HEK293T (cell line): Measurements from ENCODE around the gene TPP1.

Experiments used
- BHLHE40 ChIP-seq: fragments of 450-650 bp; IDR thresholded peaks from 2 replicates; pipeline ENCODE4 v1.6.1; 2016; ENCODE audit warnings: mild to moderate bottlenecking, moderate library complexity, borderline replicate concordance
- CTBP1 ChIP-seq: fragments of 450-650 bp; IDR thresholded peaks from 2 replicates; pipeline ENCODE4 v1.6.1; 2016; ENCODE audit warnings: borderline replicate concordance
- ELF4 ChIP-seq: fragments of 450-650 bp; IDR thresholded peaks from 2 replicates; pipeline ENCODE4 v1.6.1; 2017; ENCODE audit warnings: antibody characterized with exemption
- FOXA1 ChIP-seq: fragments of 450-650 bp; IDR thresholded peaks from 2 replicates; pipeline ENCODE4 v1.6.1; 2016; ENCODE audit warnings: mild to moderate bottlenecking
- HDGF ChIP-seq: fragments of 450-650 bp; IDR thresholded peaks from 2 replicates; pipeline ENCODE4 v1.6.1; 2017; ENCODE audit warnings: antibody characterized with exemption, borderline replicate concordance
- NFRKB ChIP-seq: fragments of 450-650 bp; IDR thresholded peaks from 2 replicates; pipeline ENCODE4 v1.6.1; 2016; ENCODE audit warnings: mild to moderate bottlenecking, moderate library complexity
- SUZ12 ChIP-seq: fragments of 450-650 bp; IDR thresholded peaks from 2 replicates; pipeline ENCODE4 v1.6.1; 2016; ENCODE audit warnings: mild to moderate bottlenecking
- TARDBP ChIP-seq: fragments of 450-650 bp; IDR thresholded peaks from 2 replicates; pipeline ENCODE4 v1.6.1; 2016

GRCh38 chr11:6642957-6643356 is 23.7 kb upstream of the TPP1 start:
- TF ChIP-seq HDGF (no peak), SUZ12 (no peak), FOXA1 (no peak), ELF4 (no peak), CTBP1 (no peak), BHLHE40 (no peak), TARDBP (no peak), NFRKB (no peak)
